ENCODE measurements around the gene SERPINA10. TPM values are rescaled to one million over a fixed set of nuclear protein-coding genes. Genes with fewer than 3 reads are reported as not detected.
"Not testable (repeated sequence)": the region's sequence is repeated elsewhere in the genome, so short reads cannot be mapped to it uniquely, and the experiment has no call there.

The SERPINA10 gene
- polyA plus RNA-seq, 3 donors = not detected

- no peak overlapping the region for H3K27ac ChIP-seq (ENCODE audit: low read depth in 1 of 2, low read length in 2 of 2)
- H3K4me3 Mint-ChIP-seq = no peak overlapping the region
- intact Hi-C loops (cut with micrococcal nuclease) = no loop called here
- no peak overlapping the region for H2AFZ ChIP-seq (ENCODE audit: insufficient read depth, low read depth, low read length, poor library complexity, severe bottlenecking)
- no peaks in the 10 kb centered on the region for H3K36me3 Mint-ChIP-seq
- peaks cover 0 to 4% of the 10 kb centered on the region in 2 donors for H3K9me3 ChIP-seq (replicated peaks in 1 of 2; ENCODE audit: control insufficient read depth in 1 of 2, insufficient read depth in 1 of 2, low read length in 2 of 2)
- H4K20me1 ChIP-seq (ENCODE audit: insufficient read depth, low read length) = no peaks in the 10 kb centered on the region
- peaks cover 0 to 6% (median 2%) of the 10 kb centered on the region in 3 donors for H3K27me3 Mint-ChIP-seq (ENCODE audit: low read depth in 3 of 3)
- H3K4me1 Mint-ChIP-seq = no peaks in the 10 kb centered on the region
- H3K4me3 ChIP-seq (replicated peaks in 1 of 3; ENCODE audit: low read depth in 2 of 3, low read length in 3 of 3) = no peak overlapping the region
- no peak overlapping the region for H3K27ac Mint-ChIP-seq
- no peak overlapping the region for H3K4me2 ChIP-seq (replicated peaks; ENCODE audit: extremely low read depth, low read length, poor library complexity, severe bottlenecking)
- DNase-seq = no peak
- H3K4me1 ChIP-seq (ENCODE audit: control insufficient read depth in 1 of 2, insufficient read depth in 2 of 2, low read length in 2 of 2) = no peaks in the 10 kb centered on the region
- H3K79me2 ChIP-seq (ENCODE audit: insufficient read depth, low read length) = no peaks in the 10 kb centered on the region
- no peaks in the 10 kb centered on the region for H3K27me3 ChIP-seq (ENCODE audit: control insufficient read depth in 2 of 2, insufficient read depth in 2 of 2, low read length in 2 of 2)
- WGBS (ENCODE audit: insufficient coverage) = 93% methylated on average over 3 of the region's 7 CpGs
- no peak overlapping the region for H3K9ac ChIP-seq (ENCODE audit: insufficient read depth, low read length, poor library complexity, severe bottlenecking)
- H3K36me3 ChIP-seq (replicated peaks in 1 of 2; ENCODE audit: control insufficient read depth in 1 of 2, insufficient read depth in 2 of 2, low read length in 2 of 2) = no peaks in the 10 kb centered on the region
- no peak for TF ChIP-seq CTCF (IDR thresholded peaks at IDR 0.05)
- H3K9me3 Mint-ChIP-seq = peaks cover 8 to 13% (median 10%) of the 10 kb centered on the region in 7 donors
Observed at GRCh38 chr14:94303111-94303510, 10.0 kb upstream of the SERPINA10 start.

GRCh38 chr14:94298130-94298529 is 5.1 kb upstream of the SERPINA10 start:
- no peaks in the 10 kb centered on the region for H4K20me1 ChIP-seq (ENCODE audit: insufficient read depth, low read length)
- H3K27ac ChIP-seq (ENCODE audit: low read depth in 1 of 2, low read length in 2 of 2) = no peak overlapping the region
- WGBS (ENCODE audit: insufficient coverage) = 92% methylated on average over 12 of the region's 15 CpGs
- no peak for TF ChIP-seq CTCF (IDR thresholded peaks at IDR 0.05)
- no peaks in the 10 kb centered on the region for H3K36me3 Mint-ChIP-seq
- peaks cover 3 to 5% (median 4%) of the 10 kb centered on the region in 3 donors for H3K27me3 Mint-ChIP-seq (ENCODE audit: low read depth in 3 of 3)
- H3K4me1 Mint-ChIP-seq = no peaks in the 10 kb centered on the region
- no peaks in the 10 kb centered on the region for H3K9me3 ChIP-seq (replicated peaks in 1 of 2; ENCODE audit: control insufficient read depth in 1 of 2, insufficient read depth in 1 of 2, low read length in 2 of 2)
- intact Hi-C loops (cut with micrococcal nuclease) = no loop called here
- no peak for DNase-seq
- H3K9ac ChIP-seq (ENCODE audit: insufficient read depth, low read length, poor library complexity, severe bottlenecking) = no peak overlapping the region
- no peak overlapping the region for H3K4me2 ChIP-seq (replicated peaks; ENCODE audit: extremely low read depth, low read length, poor library complexity, severe bottlenecking)
- H3K27me3 ChIP-seq (ENCODE audit: control insufficient read depth in 2 of 2, insufficient read depth in 2 of 2, low read length in 2 of 2) = no peaks in the 10 kb centered on the region
- H3K4me1 ChIP-seq (ENCODE audit: control insufficient read depth in 1 of 2, insufficient read depth in 2 of 2, low read length in 2 of 2) = no peaks in the 10 kb centered on the region
- H3K9me3 Mint-ChIP-seq = peaks cover 1 to 7% (median 3%) of the 10 kb centered on the region in 7 donors
- H2AFZ ChIP-seq (ENCODE audit: insufficient read depth, low read depth, low read length, poor library complexity, severe bottlenecking) = no peak overlapping the region
- no peaks in the 10 kb centered on the region for H3K36me3 ChIP-seq (replicated peaks in 1 of 2; ENCODE audit: control insufficient read depth in 1 of 2, insufficient read depth in 2 of 2, low read length in 2 of 2)
- H3K4me3 ChIP-seq (replicated peaks in 1 of 3; ENCODE audit: low read depth in 2 of 3, low read length in 3 of 3) = no peak overlapping the region
- H3K4me3 Mint-ChIP-seq = no peak overlapping the region
- H3K27ac Mint-ChIP-seq = no peak overlapping the region
- H3K79me2 ChIP-seq (ENCODE audit: insufficient read depth, low read length) = no peaks in the 10 kb centered on the region

GRCh38 chr14:94296181-94296545 is 3.1 kb upstream of the SERPINA10 start:
- H3K4me1 ChIP-seq (ENCODE audit: control insufficient read depth in 1 of 2, insufficient read depth in 2 of 2, low read length in 2 of 2); H3K36me3 Mint-ChIP-seq; H3K79me2 ChIP-seq (ENCODE audit: insufficient read depth, low read length); H3K9me3 Mint-ChIP-seq; intact Hi-C loops (cut with micrococcal nuclease); H3K9me3 ChIP-seq (replicated peaks in 1 of 2; ENCODE audit: control insufficient read depth in 1 of 2, insufficient read depth in 1 of 2, low read length in 2 of 2); H3K4me2 ChIP-seq (replicated peaks; ENCODE audit: extremely low read depth, low read length, poor library complexity, severe bottlenecking); H3K4me1 Mint-ChIP-seq; H3K4me3 ChIP-seq (replicated peaks in 1 of 3; ENCODE audit: low read depth in 2 of 3, low read length in 3 of 3); H3K27me3 Mint-ChIP-seq (ENCODE audit: low read depth in 3 of 3); H3K27ac ChIP-seq (ENCODE audit: low read depth in 1 of 2, low read length in 2 of 2); H2AFZ ChIP-seq (ENCODE audit: insufficient read depth, low read depth, low read length, poor library complexity, severe bottlenecking); H3K9ac ChIP-seq (ENCODE audit: insufficient read depth, low read length, poor library complexity, severe bottlenecking); H3K4me3 Mint-ChIP-seq; H3K27ac Mint-ChIP-seq; H3K36me3 ChIP-seq (replicated peaks in 1 of 2; ENCODE audit: control insufficient read depth in 1 of 2, insufficient read depth in 2 of 2, low read length in 2 of 2); H4K20me1 ChIP-seq (ENCODE audit: insufficient read depth, low read length); H3K27me3 ChIP-seq (ENCODE audit: control insufficient read depth in 2 of 2, insufficient read depth in 2 of 2, low read length in 2 of 2): not testable (repeated sequence)
- DNase-seq = peak in 1 of 3 donors; percentile 23
- WGBS (ENCODE audit: insufficient coverage) = no CpG with 5 or more reads among the region's 4 CpGs
